ENCODE results near the gene ACE. TPM values are rescaled to one million over a fixed set of nuclear protein-coding genes. Genes with fewer than 3 reads are reported as not detected.

ACE gene
- polyA plus RNA-seq, 1 donor: 244 TPM

DNA sequence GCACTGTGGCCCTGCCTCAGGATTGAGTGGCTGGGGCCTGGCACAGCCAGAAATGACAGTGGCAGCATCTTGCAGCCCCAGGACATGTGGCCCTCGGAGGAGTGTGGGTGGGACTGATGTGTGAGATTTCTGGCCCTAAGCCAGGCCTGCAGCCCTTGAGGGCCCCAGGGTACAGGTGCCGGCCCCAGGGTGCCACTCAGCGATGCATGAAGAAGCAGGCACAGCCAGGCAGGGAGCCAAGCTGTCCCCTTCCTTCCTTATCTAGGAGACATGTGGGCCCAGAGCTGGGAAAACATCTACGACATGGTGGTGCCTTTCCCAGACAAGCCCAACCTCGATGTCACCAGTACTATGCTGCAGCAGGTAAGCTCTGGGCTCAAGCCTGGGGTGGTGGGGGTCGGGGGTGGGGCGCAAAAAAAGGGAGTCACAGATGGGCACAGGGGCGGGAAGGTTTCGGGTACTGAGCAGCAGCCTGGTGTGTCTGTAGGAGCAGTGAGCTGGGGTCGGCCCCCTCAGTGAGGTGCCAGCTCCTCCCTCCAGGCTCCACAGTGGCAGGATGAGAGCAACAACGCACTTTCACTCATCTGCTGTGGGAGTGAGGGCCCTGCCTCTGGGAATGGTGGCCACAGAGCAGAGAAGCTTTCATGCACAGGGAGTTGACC is 4.1 kb downstream of the ACE start:
- Histone ChIP-seq H3K36me3 (ENCODE audit: control insufficient read depth, insufficient read depth, low read length) (peaks cover 58% of the 10 kb centered on the region), H3K4me1 (ENCODE audit: control insufficient read depth, insufficient read depth, low read length) (peaks cover 27% of the 10 kb centered on the region), H3K27ac (ENCODE audit: low read length) (no peak overlapping the region), H3K9me3 (ENCODE audit: control insufficient read depth, low read depth, low read length) (peaks cover 4% of the 10 kb centered on the region), H3K4me3 (ENCODE audit: low read length) (no peak overlapping the region), H3K27me3 (ENCODE audit: control insufficient read depth, insufficient read depth, low read length) (peaks cover 8% of the 10 kb centered on the region)
- no peak for DNase-seq
- no CpG with 5 or more reads among the region's 11 CpGs for WGBS (ENCODE audit: insufficient coverage, low lambda C conversion rate)

DNA sequence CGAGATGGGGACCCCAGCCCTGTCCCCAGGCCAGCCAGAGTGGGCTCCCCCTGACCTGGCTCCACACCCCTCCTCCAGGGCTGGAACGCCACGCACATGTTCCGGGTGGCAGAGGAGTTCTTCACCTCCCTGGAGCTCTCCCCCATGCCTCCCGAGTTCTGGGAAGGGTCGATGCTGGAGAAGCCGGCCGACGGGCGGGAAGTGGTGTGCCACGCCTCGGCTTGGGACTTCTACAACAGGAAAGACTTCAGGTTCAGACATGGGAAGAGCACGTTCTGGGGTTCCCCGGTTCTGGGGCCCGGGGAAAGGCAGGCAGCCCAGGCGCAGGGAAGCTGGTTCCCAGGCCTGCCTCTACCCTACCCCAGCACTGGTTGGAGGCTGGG is 4.6 kb downstream of the ACE start:
- peaks cover 24% of the 10 kb centered on the region for H3K4me1 ChIP-seq (ENCODE audit: control insufficient read depth, insufficient read depth, low read length)
- H3K27ac ChIP-seq (ENCODE audit: low read length): no peak overlapping the region
- H3K9me3 ChIP-seq (ENCODE audit: control insufficient read depth, low read depth, low read length): peaks cover 4% of the 10 kb centered on the region
- no peak for DNase-seq
- H3K4me3 ChIP-seq (ENCODE audit: low read length): no peak overlapping the region
- H3K36me3 ChIP-seq (ENCODE audit: control insufficient read depth, insufficient read depth, low read length): peaks cover 63% of the 10 kb centered on the region
- peaks cover 8% of the 10 kb centered on the region for H3K27me3 ChIP-seq (ENCODE audit: control insufficient read depth, insufficient read depth, low read length)
- WGBS (ENCODE audit: insufficient coverage, low lambda C conversion rate): no CpG with 5 or more reads among the region's 16 CpGs

DNA sequence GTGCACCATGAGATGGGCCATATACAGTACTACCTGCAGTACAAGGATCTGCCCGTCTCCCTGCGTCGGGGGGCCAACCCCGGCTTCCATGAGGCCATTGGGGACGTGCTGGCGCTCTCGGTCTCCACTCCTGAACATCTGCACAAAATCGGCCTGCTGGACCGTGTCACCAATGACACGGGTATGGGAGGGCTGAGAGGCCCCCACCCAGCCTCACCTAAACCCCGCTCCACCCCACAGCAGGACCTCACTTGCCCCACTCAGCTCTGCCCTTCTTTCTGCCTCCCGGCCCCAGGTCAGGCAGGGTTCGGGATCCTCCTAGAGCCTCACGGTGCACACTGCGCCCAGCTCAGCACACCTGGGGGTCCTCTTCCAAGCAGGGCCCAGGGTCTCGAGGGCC is 5.6 kb downstream of the ACE start:
- Histone ChIP-seq H3K27ac (ENCODE audit: low read length) (no peak overlapping the region), H3K4me1 (ENCODE audit: control insufficient read depth, insufficient read depth, low read length) (peaks cover 24% of the 10 kb centered on the region), H3K36me3 (ENCODE audit: control insufficient read depth, insufficient read depth, low read length) (peaks cover 74% of the 10 kb centered on the region), H3K27me3 (ENCODE audit: control insufficient read depth, insufficient read depth, low read length) (peaks cover 7% of the 10 kb centered on the region), H3K4me3 (ENCODE audit: low read length) (no peak overlapping the region), H3K9me3 (ENCODE audit: control insufficient read depth, low read depth, low read length) (peaks cover 2% of the 10 kb centered on the region)
- no CpG with 5 or more reads among the region's 16 CpGs for WGBS (ENCODE audit: insufficient coverage, low lambda C conversion rate)
- DNase-seq: no peak

DNA sequence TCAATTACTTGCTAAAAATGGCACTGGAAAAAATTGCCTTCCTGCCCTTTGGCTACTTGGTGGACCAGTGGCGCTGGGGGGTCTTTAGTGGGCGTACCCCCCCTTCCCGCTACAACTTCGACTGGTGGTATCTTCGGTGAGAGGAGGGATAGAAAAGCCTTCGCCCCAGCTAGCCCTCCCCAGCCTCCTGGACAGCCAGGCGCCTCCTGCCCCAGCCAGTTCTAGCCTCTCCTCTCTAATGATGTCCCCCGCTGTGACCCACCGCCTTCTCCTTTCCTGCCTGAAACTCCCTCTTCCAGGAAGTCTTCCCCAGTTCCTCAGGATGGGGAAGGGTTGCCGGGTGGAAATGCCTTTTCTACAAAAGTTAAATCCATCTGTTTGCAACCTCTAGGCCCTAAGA is 6.2 kb downstream of the ACE start:
- Histone ChIP-seq H3K27me3 (ENCODE audit: control insufficient read depth, insufficient read depth, low read length) (peaks cover 7% of the 10 kb centered on the region), H3K36me3 (ENCODE audit: control insufficient read depth, insufficient read depth, low read length) (peaks cover 77% of the 10 kb centered on the region), H3K4me1 (ENCODE audit: control insufficient read depth, insufficient read depth, low read length) (peaks cover 24% of the 10 kb centered on the region), H3K9me3 (ENCODE audit: control insufficient read depth, low read depth, low read length) (no peaks in the 10 kb centered on the region), H3K4me3 (ENCODE audit: low read length) (no peak overlapping the region), H3K27ac (ENCODE audit: low read length) (no peak overlapping the region)
- no CpG with 5 or more reads among the region's 10 CpGs for WGBS (ENCODE audit: insufficient coverage, low lambda C conversion rate)
- no peak for DNase-seq

DNA sequence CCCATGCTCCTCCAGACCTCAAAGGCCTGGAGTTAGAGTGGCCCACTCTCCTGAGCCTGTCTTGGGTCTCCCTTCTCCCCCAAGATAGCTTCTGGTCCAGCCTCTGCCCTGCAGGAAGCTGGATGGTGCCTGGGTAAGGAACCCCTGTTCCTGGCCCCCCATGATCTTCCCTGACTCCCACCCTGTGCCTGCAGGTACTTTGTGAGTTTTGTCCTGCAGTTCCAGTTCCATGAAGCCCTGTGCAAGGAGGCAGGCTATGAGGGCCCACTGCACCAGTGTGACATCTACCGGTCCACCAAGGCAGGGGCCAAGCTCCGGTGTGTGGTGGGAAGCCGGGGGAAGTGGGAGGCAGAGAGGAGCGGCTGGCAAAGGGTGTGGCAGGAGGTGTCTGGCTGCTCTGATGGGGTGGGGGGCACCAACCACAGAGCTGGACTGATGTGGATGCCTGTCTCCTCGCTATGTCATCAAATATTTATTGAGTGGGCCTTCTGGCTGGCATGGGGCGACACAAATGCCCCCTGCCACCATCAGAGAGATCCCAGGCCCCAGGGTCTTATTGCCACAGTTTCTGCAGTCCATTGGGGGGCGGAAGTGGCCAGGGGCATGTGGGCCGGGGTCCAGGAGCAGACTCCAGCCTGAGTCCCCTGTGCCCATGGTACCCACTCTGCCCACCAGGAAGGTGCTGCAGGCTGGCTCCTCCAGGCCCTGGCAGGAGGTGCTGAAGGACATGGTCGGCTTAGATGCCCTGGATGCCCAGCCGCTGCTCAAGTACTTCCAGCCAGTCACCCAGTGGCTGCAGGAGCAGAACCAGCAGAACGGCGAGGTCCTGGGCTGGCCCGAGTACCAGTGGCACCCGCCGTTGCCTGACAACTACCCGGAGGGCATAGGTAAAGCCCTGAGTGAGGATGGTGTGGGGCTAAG is 7.1 kb downstream of the ACE start:
- peaks cover 85% of the 10 kb centered on the region for H3K36me3 ChIP-seq (ENCODE audit: control insufficient read depth, insufficient read depth, low read length)
- no peak for DNase-seq
- peaks cover 19% of the 10 kb centered on the region for H3K4me1 ChIP-seq (ENCODE audit: control insufficient read depth, insufficient read depth, low read length)
- no peaks in the 10 kb centered on the region for H3K9me3 ChIP-seq (ENCODE audit: control insufficient read depth, low read depth, low read length)
- WGBS (ENCODE audit: insufficient coverage, low lambda C conversion rate): no CpG with 5 or more reads among the region's 16 CpGs
- no peak overlapping the region for H3K4me3 ChIP-seq (ENCODE audit: low read length)
- H3K27ac ChIP-seq (ENCODE audit: low read length): no peak overlapping the region
- no peaks in the 10 kb centered on the region for H3K27me3 ChIP-seq (ENCODE audit: control insufficient read depth, insufficient read depth, low read length)

DNA sequence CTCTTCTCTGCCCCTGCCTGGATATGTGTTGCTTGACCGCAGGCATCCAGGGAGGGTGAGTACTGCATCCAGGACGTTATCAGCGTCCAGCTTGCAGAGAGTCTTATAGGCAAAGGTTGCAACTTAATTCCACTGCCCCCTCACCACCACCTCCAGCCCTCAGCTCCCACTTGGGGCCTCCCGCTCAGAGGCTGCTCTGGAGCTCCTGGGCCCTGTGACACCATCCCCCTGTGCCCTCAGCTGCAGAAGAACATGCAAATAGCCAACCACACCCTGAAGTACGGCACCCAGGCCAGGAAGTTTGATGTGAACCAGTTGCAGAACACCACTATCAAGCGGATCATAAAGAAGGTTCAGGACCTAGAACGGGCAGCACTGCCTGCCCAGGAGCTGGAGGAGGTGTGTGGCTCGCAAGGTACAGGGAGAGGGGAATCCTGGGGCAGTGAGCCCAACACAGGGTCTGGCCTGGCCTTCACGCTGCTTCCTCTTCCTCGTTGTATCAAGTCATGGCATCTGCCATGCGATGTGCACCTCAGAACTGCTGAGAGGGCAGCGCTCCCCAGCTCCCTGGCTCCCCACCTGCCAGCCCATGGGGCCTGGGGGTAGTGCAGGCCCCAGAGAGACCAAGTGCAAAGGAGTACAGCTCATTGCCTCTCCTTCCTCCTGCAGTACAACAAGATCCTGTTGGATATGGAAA is 9.6 kb downstream of the ACE start:
- Histone ChIP-seq H3K27me3 (ENCODE audit: control insufficient read depth, insufficient read depth, low read length) (no peaks in the 10 kb centered on the region), H3K4me3 (ENCODE audit: low read length) (no peak overlapping the region), H3K9me3 (ENCODE audit: control insufficient read depth, low read depth, low read length) (no peaks in the 10 kb centered on the region), H3K36me3 (ENCODE audit: control insufficient read depth, insufficient read depth, low read length) (peaks cover 87% of the 10 kb centered on the region), H3K27ac (ENCODE audit: low read length) (no peak overlapping the region), H3K4me1 (ENCODE audit: control insufficient read depth, insufficient read depth, low read length) (no peaks in the 10 kb centered on the region)
- no peak for DNase-seq
- WGBS (ENCODE audit: insufficient coverage, low lambda C conversion rate): no CpG with 5 or more reads among the region's 12 CpGs

DNA sequence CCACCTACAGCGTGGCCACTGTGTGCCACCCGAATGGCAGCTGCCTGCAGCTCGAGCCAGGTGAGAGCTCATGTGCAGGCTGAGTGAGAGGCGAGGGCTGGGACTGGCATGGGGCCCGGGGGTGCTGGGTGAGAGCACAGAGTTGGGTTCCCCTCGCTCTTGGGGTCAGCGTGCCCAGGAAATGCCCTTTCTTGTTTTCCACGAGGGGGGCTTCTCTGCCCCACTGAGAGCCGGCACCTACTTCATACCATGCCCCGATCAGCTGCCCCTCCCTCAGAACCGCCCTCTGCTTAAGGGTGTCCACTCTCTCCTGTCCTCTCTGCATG is 10.1 kb downstream of the ACE start:
- H3K27me3 ChIP-seq (ENCODE audit: control insufficient read depth, insufficient read depth, low read length): no peaks in the 10 kb centered on the region
- no peaks in the 10 kb centered on the region for H3K4me1 ChIP-seq (ENCODE audit: control insufficient read depth, insufficient read depth, low read length)
- peaks cover 89% of the 10 kb centered on the region for H3K36me3 ChIP-seq (ENCODE audit: control insufficient read depth, insufficient read depth, low read length)
- no CpG with 5 or more reads among the region's 11 CpGs for WGBS (ENCODE audit: insufficient coverage, low lambda C conversion rate)
- H3K4me3 ChIP-seq (ENCODE audit: low read length): no peak overlapping the region
- no peaks in the 10 kb centered on the region for H3K9me3 ChIP-seq (ENCODE audit: control insufficient read depth, low read depth, low read length)
- DNase-seq: no peak
- no peak overlapping the region for H3K27ac ChIP-seq (ENCODE audit: low read length)

DNA sequence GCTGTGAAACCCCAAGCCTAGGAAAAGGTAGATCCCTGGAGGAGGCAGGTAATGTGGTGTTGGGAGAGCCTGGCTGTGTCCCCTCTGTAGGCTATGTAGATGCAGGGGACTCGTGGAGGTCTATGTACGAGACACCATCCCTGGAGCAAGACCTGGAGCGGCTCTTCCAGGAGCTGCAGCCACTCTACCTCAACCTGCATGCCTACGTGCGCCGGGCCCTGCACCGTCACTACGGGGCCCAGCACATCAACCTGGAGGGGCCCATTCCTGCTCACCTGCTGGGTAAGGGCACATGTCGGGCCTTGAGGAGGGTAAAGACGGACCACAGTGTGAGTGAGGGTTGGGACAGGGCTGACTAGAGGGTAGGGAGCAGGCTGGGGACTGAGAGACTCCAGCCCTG is 12.0 kb downstream of the ACE start:
- H3K4me1 ChIP-seq (ENCODE audit: control insufficient read depth, insufficient read depth, low read length): no peaks in the 10 kb centered on the region
- H3K36me3 ChIP-seq (ENCODE audit: control insufficient read depth, insufficient read depth, low read length): peaks cover 89% of the 10 kb centered on the region
- no peak overlapping the region for H3K4me3 ChIP-seq (ENCODE audit: low read length)
- DNase-seq: no peak
- H3K27me3 ChIP-seq (ENCODE audit: control insufficient read depth, insufficient read depth, low read length): no peaks in the 10 kb centered on the region
- WGBS (ENCODE audit: insufficient coverage, low lambda C conversion rate): no CpG with 5 or more reads among the region's 10 CpGs
- no peaks in the 10 kb centered on the region for H3K9me3 ChIP-seq (ENCODE audit: control insufficient read depth, low read depth, low read length)
- H3K27ac ChIP-seq (ENCODE audit: low read length): no peak overlapping the region

DNA sequence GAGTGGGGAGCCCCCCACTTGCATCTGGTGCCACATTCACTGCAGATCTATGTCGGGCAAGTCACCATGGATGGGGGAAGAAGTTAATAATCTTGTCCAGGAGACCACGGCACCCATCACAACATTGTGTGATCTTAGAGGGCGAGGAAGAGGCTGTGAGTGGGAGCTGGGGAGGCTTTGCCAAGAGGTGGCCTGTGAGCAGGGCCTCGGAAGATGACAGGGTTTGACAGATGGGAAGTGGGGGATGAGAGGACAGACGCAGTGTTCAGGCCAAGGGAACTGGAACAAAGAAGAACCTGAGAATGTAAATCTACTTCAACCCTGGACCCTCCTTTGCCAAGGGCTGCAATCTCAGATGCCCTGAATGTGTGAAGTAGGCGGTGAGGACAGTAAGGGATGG is 12.4 kb downstream of the ACE start:
- H3K27me3 ChIP-seq (ENCODE audit: control insufficient read depth, insufficient read depth, low read length): no peaks in the 10 kb centered on the region
- no peak overlapping the region for H3K27ac ChIP-seq (ENCODE audit: low read length)
- 80% methylated on average over 1 of the region's 6 CpGs for WGBS (ENCODE audit: insufficient coverage, low lambda C conversion rate)

DNA sequence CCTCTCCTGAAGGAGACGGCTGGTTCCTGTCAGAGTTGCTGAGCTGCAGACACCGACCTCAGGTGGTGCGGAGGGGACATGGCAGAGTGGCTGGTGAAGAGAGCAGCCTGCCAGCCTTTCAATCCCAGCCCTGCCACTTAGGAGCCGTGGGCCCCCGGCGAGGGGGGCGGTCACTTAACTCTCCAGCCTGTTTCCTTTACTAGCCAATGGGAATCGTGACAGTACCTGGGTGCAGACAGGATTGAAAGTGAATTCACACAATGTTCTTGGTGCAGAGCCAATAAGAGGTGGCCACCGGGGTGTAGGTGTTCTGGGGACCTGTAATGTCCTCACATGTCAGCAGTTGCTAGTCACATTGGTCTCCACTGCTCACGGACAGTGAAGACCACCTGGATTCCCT is 13.5 kb downstream of the ACE start:
- H3K36me3 ChIP-seq (ENCODE audit: control insufficient read depth, insufficient read depth, low read length): peaks cover 89% of the 10 kb centered on the region
- no peaks in the 10 kb centered on the region for H3K27me3 ChIP-seq (ENCODE audit: control insufficient read depth, insufficient read depth, low read length)
- H3K9me3 ChIP-seq (ENCODE audit: control insufficient read depth, low read depth, low read length): no peaks in the 10 kb centered on the region
- H3K27ac ChIP-seq (ENCODE audit: low read length): no peak overlapping the region
- no peak overlapping the region for H3K4me3 ChIP-seq (ENCODE audit: low read length)
- no peaks in the 10 kb centered on the region for H3K4me1 ChIP-seq (ENCODE audit: control insufficient read depth, insufficient read depth, low read length)
- DNase-seq: no peak
- WGBS (ENCODE audit: insufficient coverage, low lambda C conversion rate): no CpG with 5 or more reads among the region's 10 CpGs

More for the DNA sequence above, 12.4 kb downstream of the ACE start:
- Histone ChIP-seq H3K36me3 (ENCODE audit: control insufficient read depth, insufficient read depth, low read length) (peaks cover 89% of the 10 kb centered on the region), H3K9me3 (ENCODE audit: control insufficient read depth, low read depth, low read length) (no peaks in the 10 kb centered on the region), H3K4me1 (ENCODE audit: control insufficient read depth, insufficient read depth, low read length) (no peaks in the 10 kb centered on the region), H3K4me3 (ENCODE audit: low read length) (no peak overlapping the region)
- no peak for DNase-seq
